Adrenal gland (tissue), 12 donors: ENCODE data around the gene ADGRB2. TPM values are rescaled to one million over a fixed set of nuclear protein-coding genes. Genes with fewer than 3 reads are reported as not detected.

ENCODE experiments used
- DNase-seq, 7 donors: peaks; one replicate each; pipeline ENCODE4 v3.0.0-alpha.2; 2019 to 2020
- H3K27ac ChIP-seq, 5 donors: fragments of 200-600 bp; sonication (generic) in 4 of 5; 1 replicate in 3 of 5; 2 replicates in 2 of 5; pipeline versions ENCODE4 v1.5.1 to v1.8.0; 2016 to 2020; ENCODE audit warnings: mild to moderate bottlenecking in 1 of 5
- H3K27me3 ChIP-seq: fragments of 200-600 bp; 2 replicates; pipeline ENCODE4 v1.8.0; 2021
- H3K36me3 ChIP-seq, 2 donors: fragments of 200-600 bp; replicated peaks in 1 of 2; 1 replicate in 1 of 2; 2 replicates in 1 of 2; pipeline versions ENCODE4 v1.5.1 to v1.8.0; 2018 to 2022
- H3K4me1 ChIP-seq, 2 donors: fragments of 200-600 bp; replicated peaks in 1 of 2; 1 replicate in 1 of 2; 2 replicates in 1 of 2; pipeline versions ENCODE4 v1.5.1 to v1.8.0; 2018 to 2021
- H3K4me3 ChIP-seq, 4 donors: fragments of 200-600 bp; sonication (generic) in 3 of 4; one replicate each; pipeline ENCODE4 v1.5.1; 2016 to 2018
- H3K9me3 ChIP-seq, 3 donors: fragments of 200-600 bp; sonication (generic) in 1 of 3; replicated peaks in 1 of 3; 1 replicate in 2 of 3; 2 replicates in 1 of 3; pipeline versions ENCODE4 v1.5.1 to v1.8.0; 2016 to 2021
- POLR2A ChIP-seq, 2 donors: fragments of 450-650 bp; IDR thresholded peaks; one replicate each; pipeline ENCODE4 v1.6.1; 2017; ENCODE audit warnings: antibody characterized with exemption in 2 of 2, mild to moderate bottlenecking in 2 of 2, moderate library complexity in 1 of 2
- WGBS, 4 donors: extraction: QIAGEN DNeasy Blood & Tissue Kit in 2 of 4; methylation state at CpG; one replicate each; pipeline versions ENCODE4 v1.1.5 to v1.1.7; 2013 to 2017; 5-methylcytosine and 5-hydroxymethylcytosine counted together
- intact Hi-C, 2 donors: fragments of 100-400 bp; cut with DNase I; formaldehyde crosslinking; loops; one replicate each; pipeline versions ENCODE4 v1.14.1 to v1.15.0; 2022 to 2023
- polyA plus RNA-seq, 3 donors: library from polyadenylated mRNA; stranded (reverse); fragments of 200-250 nt in 2 of 3; fragments of 350-450 nt in 1 of 3; fragmentation: Illumina TruSeq in 1 of 3; extraction: RNeasy Lipid Tissue Mini Kit (QIAGEN cat#74804) in 1 of 3; gene quantifications; one replicate each; pipeline ENCODE4 v1.2.3, GENCODE V29; 2013 to 2014
- total RNA-seq, 9 donors: library from RNA; depleted of rRNA in 4 of 9; stranded (reverse); fragments of >200 nt in 4 of 9; fragments of 120-200 nt in 1 of 9; fragmentation: NEBNext Ultra II Directional in 1 of 9; extraction: Animal tissue kit (Norgen Biotek cat#: 25700) in 1 of 9; gene quantifications; one replicate each; pipeline versions ENCODE4 v1.1.0 to v1.2.4, GENCODE V29; 2013 to 2023
- TF ChIP-seq, protein P1 (sequence below), 6 experiments: fragments of 450-650 bp in 4 of 6; fragments of 200-600 bp in 2 of 6; sonication (generic) in 1 of 6; IDR thresholded peaks; 1 replicate in 5 of 6; 2 replicates in 1 of 6; pipeline versions ENCODE4 v1.5.1 to v1.8.0; 2016 to 2021; ENCODE audit warnings: antibody characterized with exemption in 6 of 6, mild to moderate bottlenecking in 2 of 6, moderate library complexity in 1 of 6
- donor health status: healthy with polysubstance abuse.
- donor health status: Bipolar disorder and iron deficiency.
- donor health status: DM: yes; HTN: yes; CAD: no.
- donor health status: DM: no; HTN: no; CAD: no.
- donor health status: DM: no; HTN: no; CAD: no.
- donor health status: DM: yes; HTN: yes; CAD: no.

The ADGRB2 gene
- total and polyA plus RNA-seq, 12 donors, result 1.8 to 57.3 (median 5.1) TPM

DNA sequence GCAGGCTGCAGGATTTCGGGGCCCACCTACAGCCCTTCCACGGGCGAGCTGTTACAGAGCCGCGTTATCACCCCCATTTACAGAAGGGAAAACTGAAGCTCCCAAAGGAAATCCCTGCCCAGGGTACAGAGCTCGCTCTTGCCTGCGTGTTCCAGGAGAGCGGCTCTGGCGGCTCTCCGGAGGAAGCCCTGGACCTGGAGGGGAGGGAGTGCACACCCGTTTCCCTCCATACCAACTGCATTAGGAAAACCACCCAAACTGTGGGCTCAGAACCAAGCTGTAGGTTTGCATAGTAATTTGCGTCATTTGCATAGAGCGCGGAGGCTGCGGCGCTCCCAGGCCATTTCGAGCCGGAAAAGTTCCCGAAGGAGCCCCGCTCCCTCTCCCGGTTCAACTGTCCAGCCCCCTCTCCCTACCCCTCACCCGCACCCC, 24.7 kb upstream of the ADGRB2 start:
- intact Hi-C loops, result no loop called here
- no peak for TF ChIP-seq POLR2A (IDR thresholded peaks at IDR 0.05)
- TF ChIP-seq, protein P1, sequence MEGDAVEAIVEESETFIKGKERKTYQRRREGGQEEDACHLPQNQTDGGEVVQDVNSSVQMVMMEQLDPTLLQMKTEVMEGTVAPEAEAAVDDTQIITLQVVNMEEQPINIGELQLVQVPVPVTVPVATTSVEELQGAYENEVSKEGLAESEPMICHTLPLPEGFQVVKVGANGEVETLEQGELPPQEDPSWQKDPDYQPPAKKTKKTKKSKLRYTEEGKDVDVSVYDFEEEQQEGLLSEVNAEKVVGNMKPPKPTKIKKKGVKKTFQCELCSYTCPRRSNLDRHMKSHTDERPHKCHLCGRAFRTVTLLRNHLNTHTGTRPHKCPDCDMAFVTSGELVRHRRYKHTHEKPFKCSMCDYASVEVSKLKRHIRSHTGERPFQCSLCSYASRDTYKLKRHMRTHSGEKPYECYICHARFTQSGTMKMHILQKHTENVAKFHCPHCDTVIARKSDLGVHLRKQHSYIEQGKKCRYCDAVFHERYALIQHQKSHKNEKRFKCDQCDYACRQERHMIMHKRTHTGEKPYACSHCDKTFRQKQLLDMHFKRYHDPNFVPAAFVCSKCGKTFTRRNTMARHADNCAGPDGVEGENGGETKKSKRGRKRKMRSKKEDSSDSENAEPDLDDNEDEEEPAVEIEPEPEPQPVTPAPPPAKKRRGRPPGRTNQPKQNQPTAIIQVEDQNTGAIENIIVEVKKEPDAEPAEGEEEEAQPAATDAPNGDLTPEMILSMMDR (IDR thresholded peaks at IDR 0.05), result no peak
- peak overlapping the region; percentile 22 to 72 (median 48) for H3K4me3 ChIP-seq
- H3K27ac ChIP-seq, result peak overlapping the region; percentile 43 to 95 (median 71)
- no peaks in the 10 kb centered on the region for H3K4me1 ChIP-seq
- H3K36me3 ChIP-seq, result no peaks in the 10 kb centered on the region
- WGBS, 4 donors, result 0 to 1% (median 0%) methylated on average over 10 to 22 of the region's 22 CpGs
- DNase-seq, result peak in 1 of 7 donors; percentile 45
- no peaks in the 10 kb centered on the region for H3K9me3 ChIP-seq
- no peaks in the 10 kb centered on the region for H3K27me3 ChIP-seq

GRCh38 chr1:31788138-31788824, 24.1 kb upstream of the ADGRB2 start:
- peak; percentile 92 to 97 (median 94) for DNase-seq
- 2 to 3% (median 2%) methylated on average over 9 to 39 of the region's 39 CpGs for WGBS, 4 donors
- H3K4me1 ChIP-seq, result no peaks in the 10 kb centered on the region
- H3K27me3 ChIP-seq, result no peaks in the 10 kb centered on the region
- H3K4me3 ChIP-seq, result peak overlapping the region; percentile 22 to 72 (median 48)
- peak overlapping the region; percentile 43 to 95 (median 71) for H3K27ac ChIP-seq
- TF ChIP-seq, protein P1 (IDR thresholded peaks at IDR 0.05), result no peak
- peak; percentile 27 to 37 for TF ChIP-seq POLR2A (IDR thresholded peaks at IDR 0.05)
- no peaks in the 10 kb centered on the region for H3K9me3 ChIP-seq
- H3K36me3 ChIP-seq, result no peaks in the 10 kb centered on the region
- intact Hi-C loops, result no loop called here

GRCh38 chr1:31787786-31788137, 23.6 kb upstream of the ADGRB2 start:
- Histone ChIP-seq H3K4me3 (no peak overlapping the region), H3K36me3 (no peaks in the 10 kb centered on the region), H3K4me1 (no peaks in the 10 kb centered on the region), H3K27me3 (no peaks in the 10 kb centered on the region), H3K27ac (peak overlapping the region in 3 of 5 donors; percentile 49 to 95 (median 80)), H3K9me3 (no peaks in the 10 kb centered on the region)
- WGBS, 4 donors, result 16 to 47% (median 21%) methylated on average over 1 of the region's 1 CpG
- intact Hi-C loops, result loop anchor here in 1 of 2 donors (2.0 kb wide), 1 partner anchor 123 kb away; no protein-coding TSS in a partner anchor
- TF ChIP-seq POLR2A (IDR thresholded peaks at IDR 0.05), result no peak
- TF ChIP-seq, protein P1 (IDR thresholded peaks at IDR 0.05), result no peak
- DNase-seq, result no peak

GRCh38 chr1:31787261-31787660, 23.1 kb upstream of the ADGRB2 start:
- Histone ChIP-seq H3K27ac (peak overlapping the region in 1 of 5 donors; percentile 80), H3K4me1 (no peaks in the 10 kb centered on the region), H3K4me3 (no peak overlapping the region), H3K36me3 (no peaks in the 10 kb centered on the region), H3K27me3 (no peaks in the 10 kb centered on the region), H3K9me3 (no peaks in the 10 kb centered on the region)
- TF ChIP-seq, protein P1 (IDR thresholded peaks at IDR 0.05), result no peak
- TF ChIP-seq POLR2A (IDR thresholded peaks at IDR 0.05), result no peak
- no peak for DNase-seq
- intact Hi-C loops, result loop anchor here in 1 of 2 donors (2.0 kb wide), 1 partner anchor 122 kb away; no protein-coding TSS in a partner anchor
- WGBS, 4 donors, result 86 to 93% (median 88%) methylated on average over 3 of the region's 3 CpGs
